Spleen (tissue), 7 donors: ENCODE results near the gene TM4SF20.

Experiments used
- CTCF ChIP-seq, 11 experiments: fragments of 200-600 bp in 7 of 11; fragments of 450-650 bp in 4 of 11; sonication (generic) in 4 of 11; IDR thresholded peaks in 8 of 11; conservative IDR thresholded peaks in 3 of 11; 1 replicate in 7 of 11; 2 replicates in 4 of 11; pipeline versions ENCODE4 v1.4.0 to v1.8.0; 2016 to 2021; ENCODE audit warnings: antibody characterized with exemption in 11 of 11, inconsistent platforms in 4 of 11, mild to moderate bottlenecking in 1 of 11
- POLR2AphosphoS5 ChIP-seq, 3 donors: sonication (generic); formaldehyde crosslinking; IDR thresholded peaks; one replicate each; pipeline ENCODE4 v1.5.1; 2017; ENCODE audit warnings: antibody characterized with exemption in 3 of 3
- donor health status: DM: no; HTN: no; CAD: no; lungs with moderate emphysema.
- donor health status: DM: no; HTN: no; CAD: no.
- donor health status: DM: no; HTN: no; CAD: no.

GRCh38 chr2:227349989-227350612, 29.0 kb downstream of the TM4SF20 start:
- no peak for TF ChIP-seq POLR2AphosphoS5 (IDR thresholded peaks at IDR 0.05)
- TF ChIP-seq CTCF (IDR thresholded peaks at IDR 0.05 in 8 of 11, conservative IDR thresholded peaks at IDR 0.05 in 3 of 11), result no peak
